GM12864 (cell line): ENCODE measurements around the gene NAA20.

Experiments used
- DNase-seq: peaks from one replicate; pipeline ENCODE4 v3.0.0-alpha.2; 2011; ENCODE audit warnings: low read depth
- H3K4me3 ChIP-seq: 2 replicates; pipeline ENCODE4 v1.5.1; 2011; ENCODE audit warnings: mild to moderate bottlenecking, low read depth, low read length, control low read depth
- TF ChIP-seq, protein P1 (sequence below): IDR thresholded peaks from 2 replicates; pipeline ENCODE4 v1.5.1; 2011; ENCODE audit warnings: low read depth, mild to moderate bottlenecking, moderate library complexity, low read length, control low read depth, inconsistent platforms; ENCODE audit errors: missing control alignments

Gene NAA20

DNA sequence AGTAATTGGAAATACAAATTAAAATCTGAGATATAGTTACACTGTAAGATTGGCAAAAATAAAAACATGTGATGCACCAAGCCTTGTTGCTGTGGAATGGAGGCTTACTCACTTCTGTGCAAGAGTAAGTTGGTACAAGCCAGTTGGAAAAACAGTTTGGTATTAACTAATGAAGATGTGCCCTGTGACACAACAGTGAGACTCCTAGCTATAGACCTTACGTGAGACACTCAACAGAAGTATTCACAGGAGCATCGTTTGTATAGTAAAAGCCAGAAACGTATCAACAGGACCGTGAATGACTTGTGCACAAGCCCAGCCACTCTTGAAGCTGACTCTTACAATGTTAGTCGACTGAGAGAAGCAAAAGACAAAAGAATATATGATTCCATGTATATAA is 14.6 kb downstream of the NAA20 start:
- TF ChIP-seq, protein P1, sequence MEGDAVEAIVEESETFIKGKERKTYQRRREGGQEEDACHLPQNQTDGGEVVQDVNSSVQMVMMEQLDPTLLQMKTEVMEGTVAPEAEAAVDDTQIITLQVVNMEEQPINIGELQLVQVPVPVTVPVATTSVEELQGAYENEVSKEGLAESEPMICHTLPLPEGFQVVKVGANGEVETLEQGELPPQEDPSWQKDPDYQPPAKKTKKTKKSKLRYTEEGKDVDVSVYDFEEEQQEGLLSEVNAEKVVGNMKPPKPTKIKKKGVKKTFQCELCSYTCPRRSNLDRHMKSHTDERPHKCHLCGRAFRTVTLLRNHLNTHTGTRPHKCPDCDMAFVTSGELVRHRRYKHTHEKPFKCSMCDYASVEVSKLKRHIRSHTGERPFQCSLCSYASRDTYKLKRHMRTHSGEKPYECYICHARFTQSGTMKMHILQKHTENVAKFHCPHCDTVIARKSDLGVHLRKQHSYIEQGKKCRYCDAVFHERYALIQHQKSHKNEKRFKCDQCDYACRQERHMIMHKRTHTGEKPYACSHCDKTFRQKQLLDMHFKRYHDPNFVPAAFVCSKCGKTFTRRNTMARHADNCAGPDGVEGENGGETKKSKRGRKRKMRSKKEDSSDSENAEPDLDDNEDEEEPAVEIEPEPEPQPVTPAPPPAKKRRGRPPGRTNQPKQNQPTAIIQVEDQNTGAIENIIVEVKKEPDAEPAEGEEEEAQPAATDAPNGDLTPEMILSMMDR, result no peak
- no peak for DNase-seq
- no peak overlapping the region for H3K4me3 ChIP-seq

DNA sequence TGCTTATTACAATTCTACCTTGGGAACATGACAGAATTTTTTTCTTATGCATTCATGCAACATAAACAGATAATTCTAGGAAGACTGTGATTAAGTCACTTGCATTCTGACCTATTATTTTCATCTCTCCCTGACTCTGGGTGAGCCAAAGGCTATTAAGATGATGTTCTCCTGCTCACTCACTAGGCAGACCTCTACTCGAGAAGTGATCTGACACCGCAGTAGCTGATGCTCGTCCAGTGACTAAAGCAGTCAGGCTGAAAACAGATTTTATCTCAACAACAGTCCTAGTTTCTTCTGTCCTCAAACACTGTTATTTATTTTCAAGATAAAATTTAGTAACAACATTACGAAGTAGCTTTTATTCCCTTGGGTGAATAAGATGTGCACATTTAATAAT is 17.3 kb downstream of the NAA20 start:
- H3K4me3 ChIP-seq, result no peak overlapping the region
- no peak for DNase-seq
- TF ChIP-seq, protein P1, result no peak

DNA sequence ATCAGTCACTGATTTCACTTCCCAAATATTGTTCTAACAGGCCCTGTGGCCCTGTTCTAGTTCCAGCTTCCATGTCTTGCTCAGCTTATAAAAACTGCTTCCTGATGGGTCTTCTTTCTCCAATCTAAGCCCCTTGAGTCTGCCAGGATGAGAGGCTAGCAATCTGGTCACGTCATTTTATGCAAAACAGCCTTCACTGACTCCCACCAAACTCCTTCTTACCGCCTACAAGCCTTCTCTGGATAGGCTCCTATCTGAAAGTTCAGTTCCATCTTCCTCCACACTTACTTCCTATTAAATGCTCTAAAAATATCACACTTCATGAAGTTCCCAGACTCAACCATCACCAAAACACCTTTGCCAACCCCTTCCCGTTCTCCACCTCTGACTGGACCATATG is 19.6 kb downstream of the NAA20 start:
- TF ChIP-seq, protein P1, result no peak

DNA sequence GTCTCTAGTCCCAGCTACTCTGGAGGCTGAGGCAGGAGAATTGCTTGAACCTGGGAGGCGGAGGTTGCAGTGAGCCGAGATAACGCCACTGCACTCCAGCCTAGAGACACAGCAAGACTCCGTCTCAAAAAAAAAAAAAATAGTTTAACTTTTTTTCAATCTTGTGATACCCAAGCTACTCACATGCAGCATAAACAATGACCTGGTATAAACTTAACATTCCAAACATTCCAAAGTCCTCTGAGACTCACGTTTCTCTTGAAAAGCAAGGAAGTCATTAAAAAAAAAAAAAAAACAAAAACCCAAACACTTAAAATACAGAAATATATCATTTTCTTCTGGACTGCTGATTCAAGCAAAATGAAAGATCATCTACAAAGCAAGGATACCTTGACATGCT is 20.8 kb downstream of the NAA20 start:
- DNase-seq, result no peak
- TF ChIP-seq, protein P1, result no peak
- no peak overlapping the region for H3K4me3 ChIP-seq

More for the DNA sequence above, 19.6 kb downstream of the NAA20 start:
- H3K4me3 ChIP-seq, result no peak overlapping the region
- DNase-seq, result no peak

DNA sequence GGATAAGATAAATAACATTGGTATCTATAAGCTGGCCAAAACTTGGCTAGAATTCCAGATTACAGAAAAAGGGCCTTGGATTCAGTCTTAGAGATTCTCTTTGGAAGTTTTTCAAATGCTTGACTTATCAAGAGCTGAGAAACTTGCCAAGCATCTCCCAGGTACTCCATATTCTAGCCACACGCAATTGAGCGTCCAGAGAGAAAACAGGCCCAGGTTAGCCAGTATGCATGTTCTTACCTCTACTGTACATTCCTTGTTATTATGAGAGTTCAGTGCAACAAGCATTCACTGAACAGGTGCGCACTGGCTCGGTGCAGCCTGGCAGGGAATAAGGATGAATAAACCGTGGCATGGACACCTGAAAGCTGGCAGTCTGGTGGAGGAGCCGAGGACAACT is 21.4 kb downstream of the NAA20 start:
- H3K4me3 ChIP-seq, result no peak overlapping the region
- DNase-seq, result no peak
- TF ChIP-seq, protein P1, result no peak

DNA sequence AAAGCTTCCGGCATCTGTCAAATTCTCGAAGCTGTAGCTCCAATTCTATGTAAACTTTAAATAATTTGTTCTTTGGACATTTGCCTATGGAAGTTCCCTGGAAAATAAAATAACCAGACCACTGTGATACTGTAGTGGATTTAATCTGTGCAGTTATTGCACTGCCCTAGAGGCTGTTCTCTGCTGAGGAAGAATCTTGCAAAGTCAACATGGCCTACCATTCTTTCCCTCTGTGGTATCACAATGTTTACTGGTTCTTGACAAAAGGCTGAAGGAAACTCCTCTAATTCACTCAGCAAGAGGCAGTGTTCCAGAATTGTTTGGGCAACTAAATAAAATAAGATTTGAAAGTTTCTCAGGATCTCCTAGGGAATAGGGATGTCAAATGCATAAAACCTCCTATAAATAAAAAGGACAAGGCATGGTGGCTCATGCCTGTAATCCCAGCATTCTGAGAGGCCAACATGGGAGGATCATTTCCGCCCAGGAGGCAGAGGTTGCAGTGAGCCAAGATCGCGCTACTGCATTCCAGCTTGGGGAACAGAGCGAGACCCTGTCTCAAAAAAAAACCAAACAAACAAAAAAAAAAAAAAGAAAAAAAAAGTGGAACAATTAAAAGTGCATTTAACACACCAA is 22.7 kb downstream of the NAA20 start:
- DNase-seq, result no peak
- H3K4me3 ChIP-seq, result no peak overlapping the region
- TF ChIP-seq, protein P1, result no peak

DNA sequence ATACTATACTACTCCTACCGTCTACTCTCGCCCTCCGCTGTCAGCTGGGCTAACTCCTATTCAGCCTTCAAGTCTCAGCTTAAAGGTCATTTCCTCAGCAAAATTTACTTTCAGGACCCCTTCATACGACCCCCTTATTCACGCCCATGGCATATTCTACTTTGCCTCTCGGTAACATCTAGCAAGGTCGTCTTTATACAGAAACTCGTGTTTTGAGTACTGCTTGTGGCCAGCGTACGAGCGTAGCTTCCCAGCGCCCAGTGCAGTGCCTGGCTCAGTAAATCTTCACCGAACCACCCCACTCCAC is 34.6 kb downstream of the NAA20 start:
- peak overlapping the region; percentile 82 for H3K4me3 ChIP-seq
- TF ChIP-seq, protein P1, result no peak
- DNase-seq, result no peak
